ENCODE data around the gene KLK8. TPM values are rescaled to one million over a fixed set of nuclear protein-coding genes. Genes with fewer than 3 reads are reported as not detected.

Gene KLK8
- not detected for total RNA-seq

- no peak for DNase-seq
Observed at GRCh38 chr19:51001515-51001914, at the start of gene KLK8. Gene KLK8 (minus strand): TSS chr19:51001604. CDS start chr19:51001167, 437 bp downstream.

GRCh38 chr19:51047031-51047335, 45.6 kb upstream of the KLK8 start:
- no peak for DNase-seq

GRCh38 chr19:51044327-51044726, 42.9 kb upstream of the KLK8 start:
- DNase-seq = no peak

GRCh38 chr19:51043497-51043896, 42.1 kb upstream of the KLK8 start:
- no peak for DNase-seq

- no peak for DNase-seq
Observed at GRCh38 chr19:51040151-51040550, 38.7 kb upstream of the KLK8 start.

- DNase-seq = no peak
Observed at GRCh38 chr19:51036519-51036918, 35.1 kb upstream of the KLK8 start.

GRCh38 chr19:51034704-51035103, 33.3 kb upstream of the KLK8 start, which contains the start of gene KLK12:
Gene KLK12 (minus strand): TSS chr19:51035002. CDS start chr19:51034621, 381 bp downstream.
- DNase-seq = no peak

GRCh38 chr19:51031880-51032225, 30.4 kb upstream of the KLK8 start:
- DNase-seq = no peak

GRCh38 chr19:51031220-51031879, 29.9 kb upstream of the KLK8 start:
- no peak for DNase-seq

GRCh38 chr19:51030631-51031030, 29.2 kb upstream of the KLK8 start:
- no peak for DNase-seq

- DNase-seq = no peak
Observed at GRCh38 chr19:51029718-51030117, 28.3 kb upstream of the KLK8 start.

GRCh38 chr19:51027873-51028272, 26.5 kb upstream of the KLK8 start:
- no peak for DNase-seq

- no peak for DNase-seq
Observed at GRCh38 chr19:51027126-51027806, 25.9 kb upstream of the KLK8 start.

GRCh38 chr19:51026554-51026831, 25.1 kb upstream of the KLK8 start, which contains the start of gene KLK11:
Gene KLK11 (minus strand): TSS chr19:51026616. CDS start chr19:51025631, 985 bp downstream.
- no peak for DNase-seq

GRCh38 chr19:51025809-51026553, 24.6 kb upstream of the KLK8 start:
- no peak for DNase-seq

GRCh38 chr19:51025401-51025800, 24.0 kb upstream of the KLK8 start:
- no peak for DNase-seq

GRCh38 chr19:51024924-51025323, 23.5 kb upstream of the KLK8 start:
- no peak for DNase-seq

- DNase-seq = no peak
Observed at GRCh38 chr19:51023946-51024345, 22.5 kb upstream of the KLK8 start.

- no peak for DNase-seq
Observed at GRCh38 chr19:51022526-51022925, 21.1 kb upstream of the KLK8 start.

- no peak for DNase-seq
Observed at GRCh38 chr19:51020988-51021651, 19.7 kb upstream of the KLK8 start.

- DNase-seq = no peak
Observed at GRCh38 chr19:51019544-51019925, 18.1 kb upstream of the KLK8 start, which contains the start of gene KLK10. Gene KLK10 (minus strand): TSS chr19:51019709. CDS start chr19:51019130, 579 bp downstream.

GRCh38 chr19:51018745-51019543, 17.5 kb upstream of the KLK8 start:
- no peak for DNase-seq
